Measurements from ENCODE around the gene ARHGEF28. TPM values are rescaled to one million over a fixed set of nuclear protein-coding genes. Genes with fewer than 3 reads are reported as not detected.

ARHGEF28 gene
- total and polyA plus RNA-seq, 10 of the 15 experiments (the other 5 are each of a cell fraction or from before 2014, with no cell fraction given) = 0.10 to 0.72 (median 0.22) TPM; not detected in 2

DNA sequence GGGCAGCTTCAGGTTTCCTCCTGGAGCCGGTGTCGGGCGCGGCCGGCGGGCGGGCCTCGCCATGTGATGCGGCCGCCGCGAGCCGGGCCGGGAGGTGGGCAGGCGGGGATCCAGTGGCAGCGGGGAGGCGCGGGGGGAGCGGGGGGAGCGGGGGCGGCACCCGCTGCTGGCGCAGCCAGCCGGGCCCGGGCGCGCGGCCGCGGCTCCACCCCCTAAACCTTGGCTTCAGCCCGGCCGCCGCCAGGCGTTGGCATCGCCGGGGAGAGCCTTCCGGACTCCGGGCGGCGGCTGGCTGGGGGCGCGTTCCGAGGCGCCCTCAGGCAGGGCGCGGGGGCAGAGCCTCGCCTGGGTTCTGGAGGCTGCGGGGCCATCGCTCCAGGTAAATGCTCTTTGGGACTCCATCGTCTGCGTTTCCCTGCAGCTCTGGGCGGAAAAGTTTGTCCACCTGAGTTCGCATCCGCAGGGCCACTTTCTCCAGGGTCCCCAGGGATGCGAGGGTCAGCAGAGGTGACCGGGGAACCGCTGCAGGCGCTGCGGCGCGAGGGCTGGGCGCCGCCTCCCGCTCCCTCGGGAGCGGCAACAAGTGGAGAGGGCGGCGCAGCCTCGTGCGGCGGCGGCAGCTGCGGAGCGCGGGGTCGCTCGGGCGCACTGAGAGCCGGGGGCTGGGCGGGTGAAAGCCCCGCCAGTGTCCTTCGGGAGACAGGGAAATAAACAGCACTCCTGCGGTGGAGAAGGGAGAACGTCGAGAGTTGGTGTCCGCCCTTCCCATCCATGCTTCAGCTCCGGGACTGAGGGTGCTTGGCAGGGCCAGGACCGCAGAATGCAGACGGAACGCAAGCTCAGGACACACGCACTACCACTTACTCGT, at the start of gene ARHGEF28 (continued):
- TF ChIP-seq, protein P1, sequence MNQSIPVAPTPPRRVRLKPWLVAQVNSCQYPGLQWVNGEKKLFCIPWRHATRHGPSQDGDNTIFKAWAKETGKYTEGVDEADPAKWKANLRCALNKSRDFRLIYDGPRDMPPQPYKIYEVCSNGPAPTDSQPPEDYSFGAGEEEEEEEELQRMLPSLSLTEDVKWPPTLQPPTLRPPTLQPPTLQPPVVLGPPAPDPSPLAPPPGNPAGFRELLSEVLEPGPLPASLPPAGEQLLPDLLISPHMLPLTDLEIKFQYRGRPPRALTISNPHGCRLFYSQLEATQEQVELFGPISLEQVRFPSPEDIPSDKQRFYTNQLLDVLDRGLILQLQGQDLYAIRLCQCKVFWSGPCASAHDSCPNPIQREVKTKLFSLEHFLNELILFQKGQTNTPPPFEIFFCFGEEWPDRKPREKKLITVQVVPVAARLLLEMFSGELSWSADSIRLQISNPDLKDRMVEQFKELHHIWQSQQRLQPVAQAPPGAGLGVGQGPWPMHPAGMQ (IDR thresholded peaks at IDR 0.05; ENCODE audit: borderline replicate concordance) = no peak
- TF ChIP-seq ZNF217 (IDR thresholded peaks at IDR 0.05) = no peak
- no peak for TF ChIP-seq SP1 (IDR thresholded peaks at IDR 0.05; ENCODE audit: low read depth, low read length)
- TF ChIP-seq, protein P2, sequence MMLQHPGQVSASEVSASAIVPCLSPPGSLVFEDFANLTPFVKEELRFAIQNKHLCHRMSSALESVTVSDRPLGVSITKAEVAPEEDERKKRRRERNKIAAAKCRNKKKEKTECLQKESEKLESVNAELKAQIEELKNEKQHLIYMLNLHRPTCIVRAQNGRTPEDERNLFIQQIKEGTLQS (IDR thresholded peaks at IDR 0.05; ENCODE audit: borderline replicate concordance, extremely low read depth, low read depth, low read length) = no peak
- TF ChIP-seq FOXK2 (IDR thresholded peaks at IDR 0.05) = no peak
- TF ChIP-seq NR2F1 (conservative IDR thresholded peaks at IDR 0.05) = peak; percentile 72
- TF ChIP-seq ZBTB40 (IDR thresholded peaks at IDR 0.05; ENCODE audit: borderline replicate concordance) = no peak
- no peak for TF ChIP-seq CHD1 (IDR thresholded peaks at IDR 0.05; ENCODE audit: low read depth, low read length)
- TF ChIP-seq MTA3 (IDR thresholded peaks at IDR 0.05; ENCODE audit: borderline replicate concordance, low read length) = no peak
- no peak for TF ChIP-seq ZNF384 (IDR thresholded peaks at IDR 0.05; ENCODE audit: borderline replicate concordance, low read depth, low read length)
- TF ChIP-seq NR2C1 (IDR thresholded peaks at IDR 0.05) = no peak
- TF ChIP-seq BCL11A (IDR thresholded peaks at IDR 0.05; ENCODE audit: low read depth, low read length) = no peak
- TF ChIP-seq USF2 (IDR thresholded peaks at IDR 0.05; ENCODE audit: borderline replicate concordance, low read depth, low read length) = no peak
- TF ChIP-seq NFYA (IDR thresholded peaks at IDR 0.05; ENCODE audit: borderline replicate concordance, low read depth, low read length) = no peak
- TF ChIP-seq ESRRA (IDR thresholded peaks at IDR 0.05; ENCODE audit: low read length) = no peak
- no peak for TF ChIP-seq BRCA1 (IDR thresholded peaks at IDR 0.05; ENCODE audit: low read depth, low read length)
- no peak for TF ChIP-seq NRF1 (conservative IDR thresholded peaks at IDR 0.05; ENCODE audit: low read depth, low read length)
- TF ChIP-seq, protein P3, sequence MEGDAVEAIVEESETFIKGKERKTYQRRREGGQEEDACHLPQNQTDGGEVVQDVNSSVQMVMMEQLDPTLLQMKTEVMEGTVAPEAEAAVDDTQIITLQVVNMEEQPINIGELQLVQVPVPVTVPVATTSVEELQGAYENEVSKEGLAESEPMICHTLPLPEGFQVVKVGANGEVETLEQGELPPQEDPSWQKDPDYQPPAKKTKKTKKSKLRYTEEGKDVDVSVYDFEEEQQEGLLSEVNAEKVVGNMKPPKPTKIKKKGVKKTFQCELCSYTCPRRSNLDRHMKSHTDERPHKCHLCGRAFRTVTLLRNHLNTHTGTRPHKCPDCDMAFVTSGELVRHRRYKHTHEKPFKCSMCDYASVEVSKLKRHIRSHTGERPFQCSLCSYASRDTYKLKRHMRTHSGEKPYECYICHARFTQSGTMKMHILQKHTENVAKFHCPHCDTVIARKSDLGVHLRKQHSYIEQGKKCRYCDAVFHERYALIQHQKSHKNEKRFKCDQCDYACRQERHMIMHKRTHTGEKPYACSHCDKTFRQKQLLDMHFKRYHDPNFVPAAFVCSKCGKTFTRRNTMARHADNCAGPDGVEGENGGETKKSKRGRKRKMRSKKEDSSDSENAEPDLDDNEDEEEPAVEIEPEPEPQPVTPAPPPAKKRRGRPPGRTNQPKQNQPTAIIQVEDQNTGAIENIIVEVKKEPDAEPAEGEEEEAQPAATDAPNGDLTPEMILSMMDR (IDR thresholded peaks at IDR 0.05 in 2 of 3, conservative IDR thresholded peaks at IDR 0.05 in 1 of 3; ENCODE audit: control insufficient read depth in 2 of 3, extremely low read depth in 1 of 3, insufficient read depth in 1 of 3, low read depth in 3 of 3, low read length in 3 of 3) = no peak
- TF ChIP-seq SMAD5 (IDR thresholded peaks at IDR 0.05; ENCODE audit: low read depth) = no peak
- no peak for TF ChIP-seq IRF4 (IDR thresholded peaks at IDR 0.05; ENCODE audit: low read depth, low read length)

All from GM12878 (cell line).